Measurements from ENCODE around the gene SLC16A2.

DNA sequence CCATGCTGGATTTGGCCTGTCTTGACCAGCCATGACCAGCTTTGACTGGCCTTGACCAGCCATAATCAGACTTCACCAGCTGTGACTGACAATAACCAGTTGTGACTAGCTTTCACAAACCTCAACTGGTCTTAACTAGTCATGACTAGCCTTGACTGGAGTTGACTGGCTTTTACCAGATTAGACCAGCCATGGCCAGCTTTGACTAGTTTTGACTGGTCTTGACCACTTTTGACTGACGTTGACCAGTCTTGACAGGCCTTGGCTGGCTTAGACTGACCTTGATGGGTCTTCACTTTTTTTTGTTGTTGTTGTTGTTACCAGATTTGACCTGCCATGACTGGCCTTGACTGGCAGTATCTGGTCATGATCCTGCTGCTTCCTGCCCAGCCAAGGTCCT is 125.7 kb downstream of the SLC16A2 start:
- TF ChIP-seq RCOR1 (IDR thresholded peaks at IDR 0.05; ENCODE audit: low read length) (no peak), CTCF (IDR thresholded peaks at IDR 0.05) (no peak), EP300 (IDR thresholded peaks at IDR 0.05; ENCODE audit: borderline replicate concordance in 1 of 2, low read depth in 1 of 2, low read length in 1 of 2) (no peak), MXI1 (IDR thresholded peaks at IDR 0.05; ENCODE audit: low read depth, low read length) (no peak), POLR2AphosphoS5 (IDR thresholded peaks at IDR 0.05; ENCODE audit: low read depth, low read length) (no peak), EZH2phosphoT487 (IDR thresholded peaks at IDR 0.05; ENCODE audit: borderline replicate concordance, low read depth) (no peak), RAD21 (IDR thresholded peaks at IDR 0.05; ENCODE audit: low read length) (no peak), YY1 (IDR thresholded peaks at IDR 0.05; ENCODE audit: low read depth) (no peak), TAF1 (IDR thresholded peaks at IDR 0.05; ENCODE audit: borderline replicate concordance, low read depth, low read length) (no peak), NRF1 (IDR thresholded peaks at IDR 0.05; ENCODE audit: low read depth, low read length) (no peak), FOXJ3 (CRISPR knock-in tag; IDR thresholded peaks at IDR 0.05) (no peak), USF1 (IDR thresholded peaks at IDR 0.05; ENCODE audit: borderline replicate concordance, low read depth) (no peak)
- TF ChIP-seq, protein P1, sequence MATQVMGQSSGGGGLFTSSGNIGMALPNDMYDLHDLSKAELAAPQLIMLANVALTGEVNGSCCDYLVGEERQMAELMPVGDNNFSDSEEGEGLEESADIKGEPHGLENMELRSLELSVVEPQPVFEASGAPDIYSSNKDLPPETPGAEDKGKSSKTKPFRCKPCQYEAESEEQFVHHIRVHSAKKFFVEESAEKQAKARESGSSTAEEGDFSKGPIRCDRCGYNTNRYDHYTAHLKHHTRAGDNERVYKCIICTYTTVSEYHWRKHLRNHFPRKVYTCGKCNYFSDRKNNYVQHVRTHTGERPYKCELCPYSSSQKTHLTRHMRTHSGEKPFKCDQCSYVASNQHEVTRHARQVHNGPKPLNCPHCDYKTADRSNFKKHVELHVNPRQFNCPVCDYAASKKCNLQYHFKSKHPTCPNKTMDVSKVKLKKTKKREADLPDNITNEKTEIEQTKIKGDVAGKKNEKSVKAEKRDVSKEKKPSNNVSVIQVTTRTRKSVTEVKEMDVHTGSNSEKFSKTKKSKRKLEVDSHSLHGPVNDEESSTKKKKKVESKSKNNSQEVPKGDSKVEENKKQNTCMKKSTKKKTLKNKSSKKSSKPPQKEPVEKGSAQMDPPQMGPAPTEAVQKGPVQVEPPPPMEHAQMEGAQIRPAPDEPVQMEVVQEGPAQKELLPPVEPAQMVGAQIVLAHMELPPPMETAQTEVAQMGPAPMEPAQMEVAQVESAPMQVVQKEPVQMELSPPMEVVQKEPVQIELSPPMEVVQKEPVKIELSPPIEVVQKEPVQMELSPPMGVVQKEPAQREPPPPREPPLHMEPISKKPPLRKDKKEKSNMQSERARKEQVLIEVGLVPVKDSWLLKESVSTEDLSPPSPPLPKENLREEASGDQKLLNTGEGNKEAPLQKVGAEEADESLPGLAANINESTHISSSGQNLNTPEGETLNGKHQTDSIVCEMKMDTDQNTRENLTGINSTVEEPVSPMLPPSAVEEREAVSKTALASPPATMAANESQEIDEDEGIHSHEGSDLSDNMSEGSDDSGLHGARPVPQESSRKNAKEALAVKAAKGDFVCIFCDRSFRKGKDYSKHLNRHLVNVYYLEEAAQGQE (IDR thresholded peaks at IDR 0.05; ENCODE audit: low read depth, low read length): no peak
